GM21515 (cell line): ENCODE measurements around the gene SIRT7.

Experiments
- ATAC-seq: cut with Tn5 transposase; IDR thresholded peaks from one replicate; pipeline ENCODE4 v1.9.1; 2021; ENCODE audit not compliant: unreplicated experiment

SIRT7 gene

DNA sequence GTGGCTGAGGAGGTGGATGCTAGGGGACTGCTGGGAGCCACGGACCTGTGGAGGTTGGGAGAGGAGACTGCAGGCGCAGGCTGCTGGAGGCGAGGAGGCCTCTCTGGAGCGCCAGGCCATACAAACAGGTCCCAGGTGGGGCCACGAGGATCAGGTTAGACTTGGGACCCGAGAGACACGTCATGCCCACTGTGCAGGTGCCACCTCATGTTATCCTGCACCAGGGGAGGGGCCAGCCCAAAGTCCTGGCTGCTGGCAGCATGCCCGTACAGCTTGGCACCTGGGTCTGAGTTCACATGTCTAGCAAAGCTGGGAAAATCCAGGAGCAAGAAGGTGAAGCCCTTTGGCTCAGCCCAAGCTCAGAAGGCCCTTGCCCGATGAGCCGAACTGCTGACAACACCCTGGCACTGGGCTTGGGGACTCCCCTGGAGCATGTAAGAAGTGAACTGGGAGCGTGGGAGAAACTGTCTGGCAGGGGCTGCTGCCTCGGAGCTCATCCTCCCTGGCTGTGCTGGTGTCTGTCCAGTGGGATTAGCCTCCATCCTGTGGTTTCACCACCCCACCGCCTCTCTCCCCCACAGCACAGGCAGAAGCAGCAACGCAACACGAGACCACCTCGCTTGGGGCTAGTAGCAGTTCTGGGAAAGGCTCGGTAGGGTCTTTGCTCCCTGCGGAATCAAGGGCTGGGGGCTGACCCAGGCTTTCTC lies 52.1 kb downstream of the SIRT7 start:
- no peak for ATAC-seq

DNA sequence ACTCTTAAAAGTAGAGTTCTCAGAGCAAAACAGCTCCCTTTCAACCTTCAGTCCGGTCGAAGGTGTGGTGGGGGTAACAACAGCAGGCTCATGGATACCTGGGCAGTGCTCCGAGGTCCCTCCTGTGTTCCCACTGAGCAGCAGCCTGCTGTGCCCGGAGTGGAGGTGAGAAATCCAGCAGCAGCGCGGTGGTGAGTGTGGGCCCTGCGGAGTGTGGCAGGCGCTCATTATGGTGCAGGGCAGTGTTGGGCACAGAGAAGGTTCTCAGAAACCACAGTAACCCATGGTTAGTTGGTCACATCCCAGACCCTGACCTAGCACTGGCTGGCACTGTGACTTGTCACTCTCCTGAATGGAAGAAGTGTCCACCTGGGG lies 52.6 kb downstream of the SIRT7 start:
- no peak for ATAC-seq

- ATAC-seq = no peak
Measured at GRCh38 chr17:81863833-81864768, 53.9 kb downstream of the SIRT7 start.

DNA sequence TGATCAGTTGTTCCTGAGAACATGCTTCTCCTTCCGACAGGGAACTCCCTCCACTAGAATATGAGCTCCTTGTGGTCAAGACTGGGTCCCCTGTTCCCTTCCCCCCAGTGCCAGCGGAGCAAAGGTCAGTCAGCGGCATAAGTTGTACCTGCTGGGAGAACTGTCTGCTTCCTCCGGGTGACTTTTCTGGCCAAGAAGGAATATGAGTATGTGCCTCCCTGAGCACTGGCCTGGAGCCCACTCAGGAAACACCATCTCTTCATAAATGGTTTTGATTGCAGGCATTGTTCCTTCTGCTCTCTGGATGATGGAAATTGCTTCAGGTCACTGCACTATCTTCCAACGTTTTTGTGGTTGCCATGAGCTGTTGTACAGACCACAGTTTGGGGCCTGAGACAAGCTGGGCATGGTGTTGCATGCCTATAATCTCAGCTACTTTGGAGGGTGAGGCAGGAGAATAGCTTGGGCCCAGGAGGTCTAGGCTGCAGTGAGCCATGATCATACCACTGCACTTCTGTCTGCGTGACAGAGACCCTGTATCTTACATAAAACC lies 54.8 kb downstream of the SIRT7 start:
- ATAC-seq = no peak
